CD4-positive, alpha-beta T cell (primary cell): Measurements from ENCODE around the gene BRD7. TPM values are rescaled to one million over a fixed set of nuclear protein-coding genes. Genes with fewer than 3 reads are reported as not detected.

Source experiments
- ATAC-seq: fragments of 200-7000 bp; cut with Tn5 transposase; one replicate; pipeline ENCODE4 v1.10.0; 2022; ENCODE audit warnings: mild to moderate bottlenecking; ENCODE audit not compliant: poor library complexity
- CTCF ChIA-PET: fragments of 350-600 bp; sonication (Branson Sonifier 250); formaldehyde crosslinking; loops from one replicate; lab custom pipeline; 2021; ENCODE audit warnings: antibody characterized with exemption, inconsistent platforms; lab: Charles Lee
- POLR2A ChIA-PET: fragments of 350-600 bp; sonication (Branson Sonifier 250); formaldehyde crosslinking; loops from one replicate; lab custom pipeline; 2021; ENCODE audit warnings: antibody characterized with exemption, inconsistent platforms; lab: Charles Lee
- DNase-seq, 14 experiments: peaks; one replicate each; pipeline ENCODE4 v3.0.0-alpha.2; 2013 to 2020; ENCODE audit warnings: mixed read lengths in 2 of 14
- H3K27ac ChIP-seq, 2 donors: one replicate each; pipeline versions ENCODE4 v1.5.1 to v1.7.0; 2013; ENCODE audit warnings: low read length in 2 of 2, low read depth in 1 of 2, mild to moderate bottlenecking in 1 of 2
- H3K27me3 ChIP-seq, 2 experiments: 1 replicate in 1 of 2; 2 replicates in 1 of 2; pipeline versions ENCODE4 v1.6.1 to v1.7.0; 2013; ENCODE audit warnings: low read length in 2 of 2, control low read depth in 1 of 2, mild to moderate bottlenecking in 1 of 2, moderate library complexity in 1 of 2; ENCODE audit not compliant: insufficient read depth in 2 of 2, control insufficient read depth in 1 of 2
- H3K36me3 ChIP-seq: one replicate; pipeline ENCODE4 v1.6.1; 2013; ENCODE audit warnings: low read length, control low read depth; ENCODE audit not compliant: insufficient read depth
- H3K4me1 ChIP-seq: one replicate; pipeline ENCODE4 v1.6.1; 2013; ENCODE audit warnings: low read length, control low read depth; ENCODE audit not compliant: insufficient read depth
- H3K4me3 ChIP-seq: one replicate; pipeline ENCODE4 v1.5.1; 2013; ENCODE audit warnings: mild to moderate bottlenecking, low read length, moderate library complexity
- H3K9me3 ChIP-seq, 2 experiments: 1 replicate in 1 of 2; 2 replicates in 1 of 2; pipeline versions ENCODE4 v1.6.1 to v1.7.0; 2013; ENCODE audit warnings: low read length in 2 of 2, mild to moderate bottlenecking in 2 of 2, control low read depth in 1 of 2, moderate library complexity in 1 of 2; ENCODE audit not compliant: control insufficient read depth in 1 of 2, insufficient read depth in 1 of 2
- H3K27ac Mint-ChIP-seq: one replicate; pipeline ENCODE4 v1.8.0; 2020; ENCODE audit warnings: mixed read lengths
- H3K27me3 Mint-ChIP-seq: one replicate; pipeline ENCODE4 v1.8.0; 2021; ENCODE audit warnings: mixed read lengths
- H3K36me3 Mint-ChIP-seq: one replicate; pipeline ENCODE4 v1.8.0; 2021; ENCODE audit warnings: low read depth, mixed read lengths
- H3K4me1 Mint-ChIP-seq: one replicate; pipeline ENCODE4 v1.8.0; 2021; ENCODE audit warnings: low read depth, mixed read lengths
- H3K4me3 Mint-ChIP-seq: one replicate; pipeline ENCODE4 v1.8.0; 2020; ENCODE audit warnings: mild to moderate bottlenecking, mixed read lengths
- H3K9me3 Mint-ChIP-seq: one replicate; pipeline ENCODE4 v1.8.0; 2020; ENCODE audit warnings: mixed read lengths
- intact Hi-C, 2 experiments: fragments of 100-400 bp; cut with DNase I in 1 of 2; cut with micrococcal nuclease in 1 of 2; formaldehyde crosslinking; loops; one replicate each; pipeline versions ENCODE4 v1.15.1 to v1.9.0; 2023 to 2025; cut with DNase I, micrococcal nuclease
- microRNA-seq: library from miRNA; unstranded; fragments of <30 nt; microRNA quantifications from one replicate; pipeline ENCODE4 v1.2.0, GENCODE V29; 2021; ENCODE audit warnings: borderline microRNAs expressed, borderline replicate concordance
- total RNA-seq, 174 experiments: library from RNA in 2 of 174; stranded (reverse) in 2 of 174; gene quantifications; one replicate each; pipeline ENCODE4 v1.2.3 and lab custom pipeline; 2021 to 2026
- TF ChIP-seq, protein P1 (sequence below): fragments of 200-600 bp; IDR thresholded peaks from one replicate; pipeline ENCODE4 v1.8.0; 2022; ENCODE audit warnings: antibody characterized with exemption, mild to moderate bottlenecking

Gene BRD7
- total RNA-seq, 2 experiments from 2014 or later, result 95.4 to 103 TPM

DNA sequence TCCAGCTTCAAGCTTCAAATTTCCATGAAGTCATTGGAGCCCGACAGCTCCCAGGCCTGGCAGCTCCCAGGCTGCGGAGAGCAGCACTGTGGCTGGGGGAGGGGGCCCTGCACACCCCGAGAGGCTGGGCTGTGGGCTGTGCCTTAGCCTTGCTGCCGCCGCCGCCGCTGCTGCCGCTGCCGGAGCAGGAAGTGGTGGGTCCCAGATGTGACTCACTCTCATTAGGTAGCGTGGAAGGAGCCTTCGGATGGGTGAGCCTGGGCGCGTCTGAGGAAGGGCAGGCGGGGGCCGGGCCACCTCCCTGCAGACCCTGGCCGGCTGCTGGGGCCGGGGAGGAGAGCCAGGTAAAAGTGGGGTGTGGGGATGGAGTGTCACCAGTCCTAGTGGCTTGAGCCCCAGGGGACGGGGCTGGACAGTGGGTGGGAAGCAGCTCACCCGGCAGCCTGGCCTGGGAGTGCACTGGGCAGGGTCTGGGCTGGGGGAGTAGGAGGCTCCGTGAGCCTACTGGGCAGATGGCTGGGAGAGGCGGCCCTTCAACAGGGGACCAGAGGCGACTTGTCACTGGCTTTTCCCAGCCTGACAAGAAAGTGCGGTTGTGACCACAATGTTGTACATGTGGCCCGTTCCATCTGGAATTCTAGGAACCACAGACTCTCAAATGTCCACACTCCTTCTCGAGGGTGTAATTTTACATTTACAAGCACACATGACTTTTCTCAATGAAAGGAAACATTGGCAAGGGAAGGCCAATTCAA, 102.3 kb downstream of the BRD7 start, which contains the start of gene ADCY7:
ADCY7 (plus strand) TSS at position 215 of the 755 bp plus-strand sequence. CDS start 21,629 bp downstream, outside the sequence.
- no peaks in the 10 kb centered on the region for H3K9me3 Mint-ChIP-seq
- H3K9me3 ChIP-seq, result no peaks in the 10 kb centered on the region
- CTCF ChIA-PET, result interaction anchor here (1.0 to 1.9 kb wide), 6 partner anchors 9 to 399 kb away, joined by 3 to 16 read pairs (median 4); no protein-coding TSS in a partner anchor
- H3K4me1 ChIP-seq, result peaks cover 65% of the 10 kb centered on the region
- no peaks in the 10 kb centered on the region for H3K27me3 Mint-ChIP-seq
- H3K36me3 ChIP-seq, result peaks cover 13% of the 10 kb centered on the region
- intact Hi-C loops, result loop anchor here (1.0 to 10.0 kb wide), 11 partner anchors 8 to 481 kb away; partner anchors contain the start of genes NKD1 (in 1 of the 2) and TENT4B (in 1 of the 2)
- H3K27ac Mint-ChIP-seq, result peak within 1 kb of the TSS; percentile 100
- DNase-seq (peak; percentile 66 to 90 (median 86)), ATAC-seq (peak; percentile 91)
- peak within 1 kb of the TSS; percentile 99 for H3K4me3 Mint-ChIP-seq
- peak within 1 kb of the TSS; percentile 87 to 97 for H3K27ac ChIP-seq
- TF ChIP-seq, protein P1, sequence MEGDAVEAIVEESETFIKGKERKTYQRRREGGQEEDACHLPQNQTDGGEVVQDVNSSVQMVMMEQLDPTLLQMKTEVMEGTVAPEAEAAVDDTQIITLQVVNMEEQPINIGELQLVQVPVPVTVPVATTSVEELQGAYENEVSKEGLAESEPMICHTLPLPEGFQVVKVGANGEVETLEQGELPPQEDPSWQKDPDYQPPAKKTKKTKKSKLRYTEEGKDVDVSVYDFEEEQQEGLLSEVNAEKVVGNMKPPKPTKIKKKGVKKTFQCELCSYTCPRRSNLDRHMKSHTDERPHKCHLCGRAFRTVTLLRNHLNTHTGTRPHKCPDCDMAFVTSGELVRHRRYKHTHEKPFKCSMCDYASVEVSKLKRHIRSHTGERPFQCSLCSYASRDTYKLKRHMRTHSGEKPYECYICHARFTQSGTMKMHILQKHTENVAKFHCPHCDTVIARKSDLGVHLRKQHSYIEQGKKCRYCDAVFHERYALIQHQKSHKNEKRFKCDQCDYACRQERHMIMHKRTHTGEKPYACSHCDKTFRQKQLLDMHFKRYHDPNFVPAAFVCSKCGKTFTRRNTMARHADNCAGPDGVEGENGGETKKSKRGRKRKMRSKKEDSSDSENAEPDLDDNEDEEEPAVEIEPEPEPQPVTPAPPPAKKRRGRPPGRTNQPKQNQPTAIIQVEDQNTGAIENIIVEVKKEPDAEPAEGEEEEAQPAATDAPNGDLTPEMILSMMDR, result no peak
- H3K4me1 Mint-ChIP-seq, result peaks cover 73% of the 10 kb centered on the region
- H3K27me3 ChIP-seq, result no peaks in the 10 kb centered on the region
- peaks cover 40% of the 10 kb centered on the region for H3K36me3 Mint-ChIP-seq
- POLR2A ChIA-PET, result interaction anchor here (0.6 to 6.3 kb wide), 9 partner anchors 8 to 1647 kb away, joined by 3 to 77 read pairs (median 7); no protein-coding TSS in a partner anchor
- peak within 1 kb of the TSS; percentile 98 for H3K4me3 ChIP-seq

Small RNAs within 50 kb of the gene (microRNA-seq; reads per million reads assigned to microRNA genes)
- gene MIR6771, result not detected

Other genes with a start within 250 kb of the BRD7 start
- 10 to 100 TPM; 32.9 to 35.0 TPM for gene TENT4B, start 215.7 kb downstream of the BRD7 start, total RNA-seq
- gene ADCY7, start 102.4 kb downstream of the BRD7 start, total RNA-seq, result 100 to 1,000 TPM; 136 to 147 TPM
- gene NKD1, start 179.4 kb upstream of the BRD7 start, total RNA-seq, result 1 to 10 TPM; 6.1 to 9.8 TPM